GM12873 (cell line): ENCODE measurements around the gene CHKA.

ENCODE experiments used
- CTCF ChIP-seq: IDR thresholded peaks from 2 replicates; pipeline ENCODE4 v1.5.1; 2012; ENCODE audit warnings: low read depth, mild to moderate bottlenecking, moderate library complexity, low read length, control low read depth; ENCODE audit not compliant: insufficient read depth; ENCODE audit errors: missing control alignments

Gene CHKA

GRCh38 chr11:68044898-68045351, 76.3 kb downstream of the CHKA start:
- no peak for TF ChIP-seq CTCF

- no peak for TF ChIP-seq CTCF
These were observed 76.9 kb downstream of the CHKA start for GRCh38 chr11:68044145-68044813.

DNA sequence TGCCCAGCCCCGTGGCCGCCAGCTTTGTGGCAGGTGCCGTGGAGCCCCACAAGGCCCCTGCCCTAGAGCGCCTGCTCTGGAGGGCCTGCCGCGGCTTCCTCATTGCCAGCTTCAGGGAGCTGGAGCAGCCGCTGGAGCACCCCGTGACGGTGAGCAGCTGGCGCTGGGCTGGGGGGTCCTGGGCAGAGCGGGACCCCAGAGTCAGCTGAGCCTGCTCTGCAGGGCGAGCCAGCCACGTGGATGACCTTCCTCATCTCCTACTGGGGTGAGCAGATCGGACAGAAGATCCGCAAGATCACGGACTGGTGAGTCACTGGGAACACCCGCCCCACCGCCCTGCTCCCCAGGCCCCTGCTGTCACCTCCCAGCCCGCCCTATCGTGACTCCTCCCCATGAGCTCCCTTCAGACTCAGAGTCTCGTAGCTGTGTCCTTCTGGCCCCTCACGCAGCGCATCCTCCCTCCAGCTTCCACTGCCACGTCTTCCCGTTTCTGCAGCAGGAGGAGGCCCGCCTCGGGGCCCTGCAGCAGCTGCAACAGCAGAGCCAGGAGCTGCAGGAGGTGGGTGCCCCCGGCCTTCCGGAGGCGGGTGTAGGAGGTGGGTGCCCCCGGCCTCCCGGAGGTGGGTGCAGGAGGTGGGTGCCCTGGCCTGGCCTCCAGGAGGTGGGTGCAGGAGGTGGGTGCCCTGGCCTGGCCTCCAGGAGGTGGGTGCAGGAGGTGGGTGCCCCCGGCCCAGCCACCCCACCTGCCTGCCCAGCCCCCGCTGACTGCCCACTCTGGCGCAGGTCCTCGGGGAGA, 77.6 kb downstream of the CHKA start:
- TF ChIP-seq CTCF, result no peak

- TF ChIP-seq CTCF, result no peak
These were observed 78.2 kb downstream of the CHKA start for GRCh38 chr11:68043029-68043348.

- TF ChIP-seq CTCF, result no peak
These were observed 78.8 kb downstream of the CHKA start for GRCh38 chr11:68042219-68043028.

- TF ChIP-seq CTCF, result no peak
These were observed 79.5 kb downstream of the CHKA start for GRCh38 chr11:68041617-68042218.
